NB4 (cell line): ENCODE data around the gene CABP7.

Experiments
- DNase-seq: peaks from one replicate; pipeline ENCODE4 v3.0.0; 2010; ENCODE audit warnings: low read depth
- H3K4me3 ChIP-seq: one replicate; pipeline ENCODE4 v1.5.1; 2011; ENCODE audit warnings: mild to moderate bottlenecking, low read depth, low read length, moderate library complexity
- CTCF ChIP-seq: IDR thresholded peaks from one replicate; pipeline ENCODE4 v1.5.1; 2012; ENCODE audit warnings: low read depth, low read length
- MAX ChIP-seq: IDR thresholded peaks from 2 replicates; pipeline ENCODE4 v1.6.1; 2011; ENCODE audit warnings: low read depth, low read length
- MYC ChIP-seq: IDR thresholded peaks from 2 replicates; pipeline ENCODE4 v1.6.1; 2011; ENCODE audit warnings: low read depth, low read length
- POLR2A ChIP-seq: IDR thresholded peaks from 2 replicates; pipeline ENCODE4 v1.6.1; 2011; ENCODE audit warnings: mild to moderate bottlenecking; ENCODE audit not compliant: insufficient read length; ENCODE audit errors: extremely low read depth

Gene CABP7

GRCh38 chr22:29692327-29692640 lies 27.5 kb upstream of the CABP7 start:
- no peak overlapping the region for H3K4me3 ChIP-seq
- TF ChIP-seq MAX (no peak), POLR2A (no peak), MYC (no peak), CTCF (no peak)
- no peak for DNase-seq

GRCh38 chr22:29693161-29693560 lies 26.6 kb upstream of the CABP7 start:
- no peak overlapping the region for H3K4me3 ChIP-seq
- DNase-seq: no peak
- TF ChIP-seq MAX (no peak), CTCF (no peak), MYC (no peak), POLR2A (no peak)

- TF ChIP-seq POLR2A (no peak), MYC (no peak), MAX (no peak), CTCF (no peak)
- H3K4me3 ChIP-seq: no peak overlapping the region
- no peak for DNase-seq
Measured at GRCh38 chr22:29693671-29694070, 26.1 kb upstream of the CABP7 start.

- DNase-seq: no peak
- no peak overlapping the region for H3K4me3 ChIP-seq
- TF ChIP-seq MAX (no peak), POLR2A (no peak), CTCF (no peak), MYC (no peak)
Measured at GRCh38 chr22:29695129-29695926, 24.5 kb upstream of the CABP7 start.

GRCh38 chr22:29697853-29698598 lies 21.8 kb upstream of the CABP7 start:
- no peak overlapping the region for H3K4me3 ChIP-seq
- no peak for TF ChIP-seq CTCF
- no peak for TF ChIP-seq MAX
- no peak for TF ChIP-seq MYC
- no peak for TF ChIP-seq POLR2A
- DNase-seq: no peak
